Thoracic aorta (tissue), 2 donors: ENCODE data around the gene PFDN1. TPM values are rescaled to one million over a fixed set of nuclear protein-coding genes. Genes with fewer than 3 reads are reported as not detected.

ENCODE experiments used
- ATAC-seq: fragments of 150-250 bp; one replicate; pipeline ENCODE4 v1.8.0; 2017; ENCODE audit warnings: low read depth; ENCODE audit not compliant: insufficient number of reproducible peaks, low FRiP score
- DNase-seq: peaks from one replicate; pipeline ENCODE4 v3.0.0-alpha.2; 2020; ENCODE audit warnings: low spot score
- H3K27ac ChIP-seq, 2 donors: fragments of 200-600 bp; sonication (generic); 1 replicate in 1 of 2; 2 replicates in 1 of 2; pipeline ENCODE4 v1.5.1; 2016; ENCODE audit warnings: mild to moderate bottlenecking in 2 of 2, moderate library complexity in 2 of 2
- H3K27me3 ChIP-seq: fragments of 200-600 bp; sonication (generic); replicated peaks from 2 replicates; pipeline ENCODE4 v1.6.0; 2016; ENCODE audit warnings: mild to moderate bottlenecking; ENCODE audit not compliant: insufficient read depth
- H3K36me3 ChIP-seq: fragments of 200-600 bp; sonication (generic); one replicate; pipeline ENCODE4 v1.5.1; 2016
- H3K4me1 ChIP-seq, 2 donors: fragments of 200-600 bp; sonication (generic); 1 replicate in 1 of 2; 2 replicates in 1 of 2; pipeline versions ENCODE4 v1.5.1 to v1.6.0; 2016; ENCODE audit warnings: low read depth in 2 of 2, mild to moderate bottlenecking in 1 of 2; ENCODE audit not compliant: control insufficient read depth in 1 of 2
- H3K4me3 ChIP-seq: fragments of 200-600 bp; sonication (generic); 2 replicates; pipeline ENCODE4 v1.5.1; 2016; ENCODE audit warnings: mild to moderate bottlenecking
- H3K9me3 ChIP-seq: fragments of 200-600 bp; sonication (generic); 2 replicates; pipeline ENCODE4 v1.5.1; 2016
- total RNA-seq, 2 donors: library from RNA; depleted of rRNA; stranded (reverse); fragments of >200 nt; gene quantifications; one replicate each; pipeline versions ENCODE4 v1.1.0 to v1.2.3, GENCODE V29; 2016
- TF ChIP-seq, protein P1 (sequence below): fragments of 200-600 bp; sonication (generic); IDR thresholded peaks from one replicate; pipeline ENCODE4 v1.5.1; 2019; ENCODE audit warnings: antibody characterized with exemption

PFDN1 gene
- total RNA-seq, 2 donors from 2014 or later, result 62.5 to 72.2 TPM

DNA sequence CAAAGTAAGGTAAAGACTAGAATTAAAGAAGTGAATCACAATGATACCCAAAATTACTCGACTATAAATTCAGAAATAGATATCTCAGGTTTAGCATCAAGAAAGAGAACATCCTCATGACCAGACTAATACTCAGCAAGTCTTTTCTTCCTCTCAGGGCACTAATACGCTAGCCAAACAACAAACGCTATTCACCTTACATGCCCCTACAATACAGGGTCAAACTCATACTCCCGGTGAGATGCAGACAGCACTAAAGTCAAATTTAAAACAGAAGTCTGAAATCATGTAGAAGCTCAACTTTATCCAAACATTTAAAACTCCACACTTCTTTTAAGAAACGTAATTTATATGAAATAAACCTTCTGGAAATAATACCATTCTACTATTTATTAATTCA lies 5.6 kb downstream of the PFDN1 start:
- DNase-seq (no peak), ATAC-seq (no peak)
- no peaks in the 10 kb centered on the region for H3K27me3 ChIP-seq
- H3K4me3 ChIP-seq, result no peak overlapping the region
- TF ChIP-seq, protein P1, sequence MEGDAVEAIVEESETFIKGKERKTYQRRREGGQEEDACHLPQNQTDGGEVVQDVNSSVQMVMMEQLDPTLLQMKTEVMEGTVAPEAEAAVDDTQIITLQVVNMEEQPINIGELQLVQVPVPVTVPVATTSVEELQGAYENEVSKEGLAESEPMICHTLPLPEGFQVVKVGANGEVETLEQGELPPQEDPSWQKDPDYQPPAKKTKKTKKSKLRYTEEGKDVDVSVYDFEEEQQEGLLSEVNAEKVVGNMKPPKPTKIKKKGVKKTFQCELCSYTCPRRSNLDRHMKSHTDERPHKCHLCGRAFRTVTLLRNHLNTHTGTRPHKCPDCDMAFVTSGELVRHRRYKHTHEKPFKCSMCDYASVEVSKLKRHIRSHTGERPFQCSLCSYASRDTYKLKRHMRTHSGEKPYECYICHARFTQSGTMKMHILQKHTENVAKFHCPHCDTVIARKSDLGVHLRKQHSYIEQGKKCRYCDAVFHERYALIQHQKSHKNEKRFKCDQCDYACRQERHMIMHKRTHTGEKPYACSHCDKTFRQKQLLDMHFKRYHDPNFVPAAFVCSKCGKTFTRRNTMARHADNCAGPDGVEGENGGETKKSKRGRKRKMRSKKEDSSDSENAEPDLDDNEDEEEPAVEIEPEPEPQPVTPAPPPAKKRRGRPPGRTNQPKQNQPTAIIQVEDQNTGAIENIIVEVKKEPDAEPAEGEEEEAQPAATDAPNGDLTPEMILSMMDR, result no peak
- H3K36me3 ChIP-seq, result peaks cover 4% of the 10 kb centered on the region
- H3K4me1 ChIP-seq, result peaks cover 59 to 81% of the 10 kb centered on the region in 2 donors
- H3K27ac ChIP-seq, result peak overlapping the region; percentile 34 to 67
- H3K9me3 ChIP-seq, result no peaks in the 10 kb centered on the region

DNA sequence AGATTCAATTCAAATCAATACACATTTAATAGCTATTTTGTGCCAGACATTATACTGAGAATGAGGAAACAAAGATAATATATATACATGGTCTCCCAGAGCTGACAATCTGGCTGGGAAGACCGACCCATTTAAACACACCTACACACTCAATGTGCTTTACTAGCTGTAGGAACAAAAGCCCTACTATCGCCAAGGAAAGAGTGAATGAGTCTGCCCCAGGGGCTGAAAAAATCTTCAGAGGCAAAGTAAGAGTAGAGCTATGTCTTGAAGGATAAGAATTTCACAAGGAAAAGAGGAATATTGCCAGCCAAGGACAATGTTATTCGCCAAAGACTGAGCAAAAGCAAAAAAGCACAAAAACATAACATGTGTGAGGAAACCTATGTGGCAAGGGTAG lies 6.6 kb downstream of the PFDN1 start:
- H3K4me3 ChIP-seq, result no peak overlapping the region
- TF ChIP-seq, protein P1, result no peak
- peaks cover 4% of the 10 kb centered on the region for H3K36me3 ChIP-seq
- peak overlapping the region; percentile 27 to 67 for H3K27ac ChIP-seq
- ATAC-seq (no peak), DNase-seq (no peak)
- H3K4me1 ChIP-seq, result peaks cover 63 to 81% of the 10 kb centered on the region in 2 donors
- no peaks in the 10 kb centered on the region for H3K27me3 ChIP-seq
- no peaks in the 10 kb centered on the region for H3K9me3 ChIP-seq

DNA sequence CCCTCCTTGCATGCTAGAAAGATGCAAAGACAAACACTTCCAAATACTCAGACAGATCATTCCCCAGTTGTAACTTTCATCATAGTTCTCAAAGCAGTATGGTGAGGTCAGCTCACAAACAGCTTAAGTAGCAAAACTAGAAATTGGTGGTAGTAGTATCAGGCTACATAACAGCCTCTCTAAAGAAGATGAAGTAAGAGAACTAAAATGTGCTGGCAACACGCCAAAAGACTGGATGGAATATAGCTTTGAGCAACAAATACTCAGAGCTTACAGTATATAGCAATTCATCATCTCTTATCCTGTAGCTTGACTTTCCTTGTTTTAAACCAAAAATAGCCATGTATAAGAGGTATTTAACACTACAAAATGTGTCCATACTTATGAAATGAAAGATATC lies 7.5 kb downstream of the PFDN1 start:
- Histone ChIP-seq H3K4me3 (no peak overlapping the region), H3K36me3 (peaks cover 4% of the 10 kb centered on the region), H3K27me3 (no peaks in the 10 kb centered on the region), H3K9me3 (no peaks in the 10 kb centered on the region), H3K27ac (peak overlapping the region; percentile 50 to 67), H3K4me1 (peaks cover 62 to 85% of the 10 kb centered on the region in 2 donors)
- peak; percentile 64 for ATAC-seq
- TF ChIP-seq, protein P1, result no peak
- peak; percentile 31 for DNase-seq

DNA sequence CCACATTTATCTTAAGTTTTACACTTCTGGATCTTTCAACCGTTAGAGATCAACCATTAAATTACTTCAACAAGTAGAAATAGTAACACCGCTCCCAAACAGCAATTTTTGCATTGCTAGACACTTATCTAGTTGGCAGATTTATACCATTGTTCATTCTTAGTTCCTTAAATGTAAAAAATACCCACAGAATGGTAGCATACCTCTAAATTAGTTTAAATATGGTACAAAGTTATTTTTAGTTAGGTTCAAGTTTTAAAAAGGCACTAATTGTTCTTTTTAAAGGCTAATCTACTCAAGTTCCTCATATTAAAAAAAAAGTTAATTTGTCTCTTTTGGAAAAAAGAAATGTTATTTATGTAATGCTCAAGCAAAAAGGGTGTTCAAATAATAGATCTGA lies 8.1 kb downstream of the PFDN1 start:
- no peaks in the 10 kb centered on the region for H3K27me3 ChIP-seq
- no peaks in the 10 kb centered on the region for H3K9me3 ChIP-seq
- ATAC-seq (no peak), DNase-seq (no peak)
- no peak overlapping the region for H3K4me3 ChIP-seq
- peaks cover 1% of the 10 kb centered on the region for H3K36me3 ChIP-seq
- TF ChIP-seq, protein P1, result no peak
- peaks cover 62 to 85% of the 10 kb centered on the region in 2 donors for H3K4me1 ChIP-seq
- peak overlapping the region; percentile 50 to 67 for H3K27ac ChIP-seq

DNA sequence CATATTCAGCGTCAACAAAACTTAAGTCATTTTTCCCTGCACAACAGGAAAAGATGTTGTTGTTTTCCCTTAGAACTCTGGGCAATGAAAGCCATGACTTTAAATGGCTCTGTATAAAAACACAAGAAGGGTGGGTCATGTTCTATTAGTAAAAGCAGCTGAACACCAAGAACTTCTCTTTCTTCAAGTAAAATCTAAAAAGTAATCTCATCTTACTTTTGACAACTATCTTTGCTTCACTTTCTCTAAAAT lies 9.1 kb downstream of the PFDN1 start:
- H3K4me1 ChIP-seq, result peaks cover 55 to 81% of the 10 kb centered on the region in 2 donors
- DNase-seq (no peak), ATAC-seq (no peak)
- no peaks in the 10 kb centered on the region for H3K36me3 ChIP-seq
- H3K4me3 ChIP-seq, result no peak overlapping the region
- H3K27me3 ChIP-seq, result no peaks in the 10 kb centered on the region
- peak overlapping the region; percentile 48 to 67 for H3K27ac ChIP-seq
- TF ChIP-seq, protein P1, result no peak
- no peaks in the 10 kb centered on the region for H3K9me3 ChIP-seq
